Measurements from ENCODE around the gene PLCD1.
"Not testable (repeated sequence)": the region's sequence is repeated elsewhere in the genome, so short reads cannot be mapped to it uniquely, and the experiment has no call there.

The PLCD1 gene

DNA sequence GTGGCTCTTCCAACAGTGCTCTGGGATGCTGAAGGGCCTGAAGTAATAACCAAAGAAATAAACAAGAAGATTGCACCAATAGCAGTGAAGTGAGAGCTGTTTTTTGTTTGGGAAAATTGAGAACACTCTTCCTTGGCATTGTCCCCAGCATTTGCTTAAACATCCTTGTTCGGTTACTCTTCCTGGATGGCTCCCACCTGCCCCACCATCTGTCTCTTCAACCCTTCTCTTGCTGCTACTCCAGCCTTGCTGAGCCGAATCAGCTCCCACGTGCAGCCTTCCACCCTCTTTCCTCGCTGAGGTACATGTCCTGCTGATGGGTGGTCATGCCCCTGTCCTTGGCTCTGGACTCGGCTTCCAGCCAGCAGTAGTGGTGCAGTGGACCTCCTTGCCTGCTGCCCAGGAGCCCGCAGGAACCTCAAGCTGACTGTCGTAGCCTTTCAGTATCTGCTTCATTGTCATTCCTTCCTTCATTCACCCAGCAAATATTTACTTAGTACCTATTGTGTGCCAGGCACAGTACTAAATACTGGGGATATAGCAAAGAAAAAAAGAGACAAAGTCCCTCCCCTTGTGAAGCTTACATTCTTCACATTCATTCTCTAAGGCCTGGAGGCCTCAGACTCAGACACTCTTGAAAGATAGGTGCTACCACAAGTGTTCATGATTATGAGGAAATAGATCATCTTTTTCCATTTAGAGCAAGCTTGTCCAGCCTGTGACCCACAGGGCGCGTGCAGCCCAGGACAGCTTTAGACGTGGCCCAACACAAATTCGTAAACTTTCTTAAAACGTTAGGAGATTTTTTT lies 56.0 kb downstream of the PLCD1 start:
- DNase-seq (ENCODE audit: low read depth), result no peak
- H3K4me3 ChIP-seq (ENCODE audit: low read length), result no peak overlapping the region
- TF ChIP-seq, protein P1, sequence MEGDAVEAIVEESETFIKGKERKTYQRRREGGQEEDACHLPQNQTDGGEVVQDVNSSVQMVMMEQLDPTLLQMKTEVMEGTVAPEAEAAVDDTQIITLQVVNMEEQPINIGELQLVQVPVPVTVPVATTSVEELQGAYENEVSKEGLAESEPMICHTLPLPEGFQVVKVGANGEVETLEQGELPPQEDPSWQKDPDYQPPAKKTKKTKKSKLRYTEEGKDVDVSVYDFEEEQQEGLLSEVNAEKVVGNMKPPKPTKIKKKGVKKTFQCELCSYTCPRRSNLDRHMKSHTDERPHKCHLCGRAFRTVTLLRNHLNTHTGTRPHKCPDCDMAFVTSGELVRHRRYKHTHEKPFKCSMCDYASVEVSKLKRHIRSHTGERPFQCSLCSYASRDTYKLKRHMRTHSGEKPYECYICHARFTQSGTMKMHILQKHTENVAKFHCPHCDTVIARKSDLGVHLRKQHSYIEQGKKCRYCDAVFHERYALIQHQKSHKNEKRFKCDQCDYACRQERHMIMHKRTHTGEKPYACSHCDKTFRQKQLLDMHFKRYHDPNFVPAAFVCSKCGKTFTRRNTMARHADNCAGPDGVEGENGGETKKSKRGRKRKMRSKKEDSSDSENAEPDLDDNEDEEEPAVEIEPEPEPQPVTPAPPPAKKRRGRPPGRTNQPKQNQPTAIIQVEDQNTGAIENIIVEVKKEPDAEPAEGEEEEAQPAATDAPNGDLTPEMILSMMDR (IDR thresholded peaks at IDR 0.05; ENCODE audit: insufficient read depth, low read depth, low read length, missing control alignments), result no peak

GRCh38 chr3:37972056-37972455 lies 57.4 kb downstream of the PLCD1 start:
- DNase-seq (ENCODE audit: low read depth); H3K4me3 ChIP-seq (ENCODE audit: low read length): not testable (repeated sequence)

DNA sequence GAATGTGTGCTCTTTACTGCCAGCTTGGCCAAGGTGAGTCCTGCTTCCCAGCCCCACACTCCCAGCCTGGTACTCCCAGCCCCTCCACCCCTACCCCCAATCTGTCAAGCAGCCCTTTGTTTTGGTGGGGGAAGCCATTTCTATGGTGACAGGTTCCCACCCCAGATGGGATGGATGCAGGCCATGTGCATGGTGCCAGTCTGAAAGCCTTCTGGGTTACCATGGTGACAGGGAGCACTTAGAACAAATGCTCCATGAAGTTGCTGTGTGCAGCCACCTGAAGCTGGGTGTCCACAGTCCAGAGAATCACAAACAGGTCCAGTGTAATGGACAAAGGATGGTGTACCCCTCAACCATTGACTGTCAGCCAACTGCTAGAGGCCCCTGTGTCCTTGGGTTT lies 58.0 kb downstream of the PLCD1 start:
- DNase-seq (ENCODE audit: low read depth), result no peak
- TF ChIP-seq, protein P1 (IDR thresholded peaks at IDR 0.05; ENCODE audit: insufficient read depth, low read depth, low read length, missing control alignments), result no peak
- no peak overlapping the region for H3K4me3 ChIP-seq (ENCODE audit: low read length)

- TF ChIP-seq, protein P1 (IDR thresholded peaks at IDR 0.05; ENCODE audit: insufficient read depth, low read depth, low read length, missing control alignments), result no peak
- H3K4me3 ChIP-seq (ENCODE audit: low read length), result no peak overlapping the region
- DNase-seq (ENCODE audit: low read depth), result no peak
Measured at GRCh38 chr3:37970802-37971201, 58.6 kb downstream of the PLCD1 start.

DNA sequence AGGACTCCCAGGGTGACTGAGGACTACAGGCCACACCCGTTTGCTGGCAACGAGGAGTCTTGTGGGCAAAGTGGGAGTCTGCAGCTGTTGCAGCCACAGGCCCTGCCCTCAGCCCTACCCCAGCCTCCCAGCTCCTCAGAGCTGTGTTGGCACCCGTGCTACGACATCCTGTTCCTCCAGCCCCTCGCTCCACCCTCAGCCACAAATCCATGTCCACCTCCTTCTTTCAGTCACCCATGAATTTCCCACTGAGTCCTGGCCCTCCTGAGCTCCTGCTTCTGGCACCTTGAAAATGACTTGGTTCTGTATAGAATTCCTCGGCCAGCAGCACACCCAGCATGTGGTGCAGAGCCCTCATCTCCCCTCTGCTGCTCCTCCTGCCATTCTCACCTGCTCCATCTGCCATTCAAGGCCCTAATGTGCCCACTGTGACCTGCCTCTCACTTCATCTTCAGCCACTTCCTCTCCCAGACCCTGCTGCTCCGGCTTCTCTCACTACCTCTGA lies 59.8 kb downstream of the PLCD1 start:
- TF ChIP-seq, protein P1 (IDR thresholded peaks at IDR 0.05; ENCODE audit: insufficient read depth, low read depth, low read length, missing control alignments), result no peak
- DNase-seq (ENCODE audit: low read depth), result no peak
- H3K4me3 ChIP-seq (ENCODE audit: low read length), result no peak overlapping the region

DNA sequence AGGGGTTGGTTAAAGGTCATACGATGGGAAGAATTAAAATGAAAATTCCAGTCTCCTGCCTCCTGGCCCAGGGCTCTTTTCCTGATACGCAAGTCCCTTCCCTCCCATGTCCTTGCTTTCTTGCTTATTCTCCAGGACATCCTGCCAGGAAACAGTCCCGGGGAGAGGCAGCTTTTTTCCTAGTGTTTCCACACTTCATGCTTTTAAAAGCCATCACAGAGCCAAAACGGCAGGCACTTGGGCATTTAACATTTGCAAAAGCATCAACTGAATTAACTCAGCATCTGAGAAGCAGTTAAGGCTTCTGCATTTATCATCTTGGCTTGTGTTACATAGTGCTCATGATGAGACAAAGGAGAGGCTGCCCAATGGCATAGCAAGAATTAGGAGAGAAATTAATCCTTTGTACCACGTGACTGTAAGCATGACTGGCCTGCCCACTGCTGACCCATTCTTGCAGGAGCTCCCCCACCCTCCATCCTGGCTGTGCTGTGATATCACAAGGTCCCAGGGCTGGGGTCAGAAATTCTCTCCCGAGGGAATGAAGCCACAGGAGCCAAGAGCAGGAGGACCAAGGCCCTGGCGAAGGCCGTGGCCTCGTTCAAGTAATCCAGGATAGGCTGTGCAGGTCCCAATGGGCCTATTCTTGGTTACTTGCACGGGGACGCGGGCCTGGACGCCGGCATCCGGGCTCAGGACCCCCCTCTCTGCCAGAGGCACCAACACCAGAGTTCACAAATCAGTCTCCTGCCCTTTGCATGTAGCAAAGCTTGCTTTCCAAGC lies 60.4 kb downstream of the PLCD1 start:
- DNase-seq (ENCODE audit: low read depth), result no peak

GRCh38 chr3:37968199-37968598 lies 61.2 kb downstream of the PLCD1 start:
- TF ChIP-seq, protein P1 (IDR thresholded peaks at IDR 0.05; ENCODE audit: insufficient read depth, low read depth, low read length, missing control alignments), result no peak
- H3K4me3 ChIP-seq (ENCODE audit: low read length), result no peak overlapping the region
- no peak for DNase-seq (ENCODE audit: low read depth)

More for the DNA sequence above, 60.4 kb downstream of the PLCD1 start:
- H3K4me3 ChIP-seq (ENCODE audit: low read length), result no peak overlapping the region
- TF ChIP-seq, protein P1 (IDR thresholded peaks at IDR 0.05; ENCODE audit: insufficient read depth, low read depth, low read length, missing control alignments), result no peak

Data from epithelial cell of esophagus (primary cell).